Lower leg skin (tissue), 4 donors: ENCODE data around the gene CC2D2A. TPM values are rescaled to one million over a fixed set of nuclear protein-coding genes. Genes with fewer than 3 reads are reported as not detected.

ENCODE experiments used
- DNase-seq, 2 donors: peaks; one replicate each; pipeline ENCODE4 v3.0.0-alpha.2; 2019; ENCODE audit warnings: low spot score in 2 of 2
- H3K4me3 ChIP-seq: fragments of 200-600 bp; sonication (generic); 2 replicates; pipeline ENCODE4 v1.5.1; 2017; ENCODE audit warnings: mild to moderate bottlenecking, low read depth; ENCODE audit not compliant: poor library complexity, severe bottlenecking
- CTCF ChIP-seq, 3 donors: fragments of 450-650 bp; IDR thresholded peaks; one replicate each; pipeline ENCODE4 v1.5.1; 2016; ENCODE audit warnings: antibody characterized with exemption in 3 of 3, mild to moderate bottlenecking in 3 of 3, moderate library complexity in 2 of 3
- POLR2A ChIP-seq, 2 donors: fragments of 450-650 bp; IDR thresholded peaks; one replicate each; pipeline ENCODE4 v1.6.1; 2016 to 2017; ENCODE audit warnings: antibody characterized with exemption in 2 of 2, mild to moderate bottlenecking in 1 of 2, moderate library complexity in 1 of 2
- WGBS, 2 donors: methylation state at CpG; one replicate each; pipeline ENCODE4 v1.1.5; 2018; 5-methylcytosine and 5-hydroxymethylcytosine counted together
- intact Hi-C: fragments of 100-400 bp; cut with DNase I; formaldehyde crosslinking; loops from one replicate; pipeline ENCODE4 v1.15.0; 2023; ENCODE audit warnings: low total_unique reads
- total RNA-seq, 4 donors: library from RNA; depleted of rRNA; stranded (reverse); fragments of >200 nt; gene quantifications; one replicate each; pipeline ENCODE4 v1.1.0, GENCODE V29; 2016

CC2D2A gene
- total RNA-seq, 4 donors from 2014 or later, result 2.1 to 6.3 (median 3.3) TPM

GRCh38 chr4:15470128-15470475 is 420 bp downstream of the CC2D2A start:
- peak overlapping the region; percentile 2 for H3K4me3 ChIP-seq
- no peak for DNase-seq
- no peak for TF ChIP-seq POLR2A (IDR thresholded peaks at IDR 0.05)
- no peak for TF ChIP-seq CTCF (IDR thresholded peaks at IDR 0.05)
- intact Hi-C loops, result no loop called here
- 10 to 12% methylated on average over 3 of the region's 3 CpGs for WGBS, 2 donors

GRCh38 chr4:15476396-15476795 is 6.7 kb downstream of the CC2D2A start:
- intact Hi-C loops, result no loop called here
- DNase-seq, result no peak
- TF ChIP-seq CTCF (IDR thresholded peaks at IDR 0.05) (no peak), POLR2A (IDR thresholded peaks at IDR 0.05) (no peak)
- H3K4me3 ChIP-seq, result no peak overlapping the region
- 80 to 83% methylated on average over 5 of the region's 5 CpGs for WGBS, 2 donors

GRCh38 chr4:15478724-15479088 is 9.0 kb downstream of the CC2D2A start:
- H3K4me3 ChIP-seq, result no peak overlapping the region
- DNase-seq, result no peak
- TF ChIP-seq POLR2A (IDR thresholded peaks at IDR 0.05) (no peak), CTCF (IDR thresholded peaks at IDR 0.05) (no peak)
- 52 to 54% methylated on average over 5 of the region's 5 CpGs for WGBS, 2 donors
- intact Hi-C loops, result no loop called here

GRCh38 chr4:15479089-15479912 is 9.6 kb downstream of the CC2D2A start:
- no peak for DNase-seq
- TF ChIP-seq CTCF (IDR thresholded peaks at IDR 0.05) (no peak), POLR2A (IDR thresholded peaks at IDR 0.05) (no peak)

GRCh38 chr4:15479913-15480185 is 10.2 kb downstream of the CC2D2A start:
- 25 to 32% methylated on average over 3 of the region's 3 CpGs for WGBS, 2 donors
- DNase-seq, result no peak
- no peak for TF ChIP-seq CTCF (IDR thresholded peaks at IDR 0.05)
- TF ChIP-seq POLR2A (IDR thresholded peaks at IDR 0.05), result no peak
- intact Hi-C loops, result no loop called here
- H3K4me3 ChIP-seq, result no peak overlapping the region

More at GRCh38 chr4:15479089-15479912, 9.6 kb downstream of the CC2D2A start:
- 24% methylated on average over 11 of the region's 11 CpGs for WGBS, 2 donors
- intact Hi-C loops, result no loop called here
- H3K4me3 ChIP-seq, result peak overlapping the region; percentile 10
